GM18907 (cell line): ENCODE results near the gene UNC45A.
A peak's percentile ranks its signal among the peaks of the same experiment; 100 is the strongest.

Source experiments
- ATAC-seq: cut with Tn5 transposase; IDR thresholded peaks from one replicate; pipeline ENCODE4 v1.9.1; 2021; ENCODE audit warnings: mild to moderate bottlenecking, moderate library complexity; ENCODE audit not compliant: unreplicated experiment

UNC45A gene

DNA sequence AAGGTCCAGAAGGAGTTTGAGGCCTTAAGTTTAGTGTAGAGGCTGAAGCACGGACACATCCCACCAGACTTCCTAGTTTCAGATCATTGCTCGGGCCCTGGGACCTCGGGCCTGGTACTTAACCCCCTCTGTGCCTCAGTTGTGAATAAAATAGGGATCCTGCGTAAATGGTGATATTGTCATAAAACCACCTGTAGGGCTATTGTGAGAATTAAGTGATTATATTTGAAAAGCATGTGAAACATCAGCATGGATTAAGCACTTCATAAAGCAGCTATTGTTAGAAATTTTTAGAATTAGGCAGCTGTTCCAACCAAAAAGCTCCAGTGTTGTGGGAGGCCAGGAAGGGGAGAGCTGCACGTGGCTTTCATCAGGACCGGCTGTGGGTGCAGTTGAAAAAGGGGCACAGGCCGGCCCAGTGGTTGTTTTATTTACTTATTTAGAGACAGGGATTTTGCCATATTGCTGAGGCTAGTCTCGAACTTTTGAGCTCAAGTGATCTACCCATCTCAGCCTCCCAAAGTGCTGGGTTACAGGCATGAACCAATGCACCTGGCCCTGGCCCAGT lies 24.0 kb downstream of the UNC45A start:
- no peak for ATAC-seq

GRCh38 chr15:90959894-90960293 lies 24.8 kb downstream of the UNC45A start:
- ATAC-seq: no peak

DNA sequence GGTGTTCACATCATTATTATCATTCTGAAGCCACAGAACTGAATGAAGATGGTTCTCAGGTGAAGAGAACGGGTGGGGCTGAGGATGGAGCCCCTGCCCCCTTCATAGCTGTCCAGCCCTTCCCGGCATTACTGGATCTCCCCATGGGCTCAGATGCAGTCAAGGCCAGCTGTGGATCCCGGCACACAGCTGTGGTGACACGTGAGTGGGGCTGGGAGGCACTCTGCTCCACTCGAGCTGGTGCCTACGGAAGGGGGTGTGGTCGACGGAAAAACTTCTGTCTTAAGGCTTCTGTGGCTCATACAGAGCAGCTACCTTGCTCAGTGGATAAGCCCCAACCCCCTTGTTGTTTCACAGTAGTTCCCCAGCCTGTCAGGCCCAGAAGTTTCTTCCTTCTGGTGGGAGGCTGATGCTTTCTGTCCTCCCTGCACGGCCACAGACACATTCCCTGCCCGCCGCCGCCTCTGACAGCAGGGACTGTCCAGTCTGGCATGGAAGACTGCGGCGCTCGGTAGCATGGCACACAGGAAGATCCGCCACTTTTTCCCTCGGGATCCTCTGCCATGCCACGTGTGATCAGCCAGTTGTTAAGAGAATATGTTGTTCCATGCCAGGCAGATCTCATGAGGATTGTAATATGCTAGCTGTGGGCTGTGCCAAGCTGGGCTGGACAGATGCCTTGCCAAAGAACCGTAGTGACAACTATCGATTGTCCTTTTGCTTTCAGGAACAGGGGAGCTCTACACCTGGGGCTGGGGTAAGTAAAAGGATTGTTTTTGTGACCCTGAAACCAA lies 25.4 kb downstream of the UNC45A start:
- no peak for ATAC-seq

DNA sequence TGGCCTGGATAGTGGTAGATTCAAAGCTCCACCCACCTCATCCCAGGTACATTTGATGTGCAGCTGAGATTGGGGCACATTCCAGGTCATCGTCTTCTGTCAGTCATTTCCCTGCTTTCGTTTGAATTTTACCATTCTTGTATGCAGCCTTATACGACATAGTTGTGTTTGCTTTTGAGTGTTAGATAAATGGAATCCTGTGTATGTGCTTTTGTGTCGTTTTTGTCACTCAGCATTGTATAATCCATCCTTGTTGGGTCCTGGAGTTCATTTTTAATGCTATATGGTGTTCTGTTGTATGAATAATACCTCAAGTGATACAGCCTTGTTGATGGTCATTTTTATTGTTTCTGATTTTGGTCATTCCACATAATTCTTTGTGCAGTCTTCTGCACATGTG lies 26.9 kb downstream of the UNC45A start:
- ATAC-seq: no peak

DNA sequence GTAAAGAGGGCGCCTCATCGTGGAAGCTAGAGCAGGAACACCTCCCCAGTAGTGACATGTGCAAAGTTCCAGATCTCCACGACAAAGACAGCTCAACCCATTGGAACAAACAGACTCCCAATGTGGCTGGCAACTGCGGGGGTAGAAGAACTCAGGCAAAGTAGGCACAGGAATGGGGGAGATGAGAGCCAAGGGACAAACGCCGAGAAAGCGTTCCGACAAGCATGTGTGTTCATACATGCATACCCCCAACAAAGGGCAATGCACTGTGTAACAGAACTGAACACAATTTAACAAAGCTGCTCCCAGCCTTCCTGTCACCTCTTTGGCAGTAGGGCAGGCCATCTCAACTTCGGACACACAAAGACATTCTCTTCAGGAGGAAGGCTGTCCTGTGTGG lies 31.2 kb downstream of the UNC45A start:
- ATAC-seq: no peak

- no peak for ATAC-seq
These were observed 32.1 kb downstream of the UNC45A start for GRCh38 chr15:90967206-90967605.

GRCh38 chr15:90968434-90968833 lies 33.3 kb downstream of the UNC45A start:
- ATAC-seq: no peak

DNA sequence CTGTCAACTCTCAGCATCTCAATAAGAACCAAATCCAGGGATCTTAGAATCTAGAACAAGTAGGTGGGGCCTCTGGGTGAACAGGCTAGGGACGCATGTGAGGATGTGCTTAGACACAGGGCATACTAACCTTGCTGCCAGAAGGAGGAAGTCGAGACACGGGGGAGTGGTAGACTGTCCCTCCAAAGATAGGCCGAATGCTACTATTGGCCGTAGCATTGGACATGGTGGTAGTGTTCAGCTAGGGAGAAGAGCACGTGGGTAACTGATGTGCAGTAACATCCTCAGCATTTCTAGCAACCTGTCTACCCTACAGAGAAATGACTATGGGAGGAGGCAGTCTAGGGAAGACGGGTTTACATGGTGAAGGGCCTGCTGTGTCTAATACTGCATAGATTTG lies 35.2 kb downstream of the UNC45A start:
- ATAC-seq: no peak

GRCh38 chr15:90972133-90972532 lies 37.0 kb downstream of the UNC45A start:
- ATAC-seq: no peak

- no peak for ATAC-seq
These were observed 39.1 kb downstream of the UNC45A start for GRCh38 chr15:90974216-90974615.

DNA sequence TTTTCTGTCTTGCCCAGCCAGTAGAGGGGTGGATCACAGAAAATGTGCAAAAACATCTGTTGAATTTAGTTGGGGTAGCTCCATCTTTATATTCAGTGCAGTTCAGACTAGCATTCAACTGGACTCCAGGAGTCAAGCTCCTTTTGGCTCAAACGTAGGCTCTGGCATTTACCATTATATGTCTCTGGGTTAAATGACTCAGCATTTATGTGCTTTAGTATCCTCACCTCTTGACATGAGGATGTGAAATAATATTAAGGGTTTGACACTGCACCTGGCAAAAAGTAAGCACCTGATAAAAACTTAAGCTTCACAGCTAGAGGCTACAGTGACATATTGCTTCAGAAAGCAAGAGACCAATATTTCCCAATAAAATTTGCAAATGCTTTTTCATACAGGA lies 44.5 kb downstream of the UNC45A start:
- no peak for ATAC-seq

GRCh38 chr15:90981681-90982080 lies 46.6 kb downstream of the UNC45A start:
- ATAC-seq: peak; percentile 62

- ATAC-seq: peak; percentile 41
These were observed 47.0 kb downstream of the UNC45A start for GRCh38 chr15:90982135-90982534.

GRCh38 chr15:90986790-90987507 lies 51.9 kb downstream of the UNC45A start:
- ATAC-seq: no peak

- ATAC-seq: no peak
These were observed 52.6 kb downstream of the UNC45A start for GRCh38 chr15:90987561-90988141.

GRCh38 chr15:90988296-90988695 lies 53.2 kb downstream of the UNC45A start:
- ATAC-seq: no peak

DNA sequence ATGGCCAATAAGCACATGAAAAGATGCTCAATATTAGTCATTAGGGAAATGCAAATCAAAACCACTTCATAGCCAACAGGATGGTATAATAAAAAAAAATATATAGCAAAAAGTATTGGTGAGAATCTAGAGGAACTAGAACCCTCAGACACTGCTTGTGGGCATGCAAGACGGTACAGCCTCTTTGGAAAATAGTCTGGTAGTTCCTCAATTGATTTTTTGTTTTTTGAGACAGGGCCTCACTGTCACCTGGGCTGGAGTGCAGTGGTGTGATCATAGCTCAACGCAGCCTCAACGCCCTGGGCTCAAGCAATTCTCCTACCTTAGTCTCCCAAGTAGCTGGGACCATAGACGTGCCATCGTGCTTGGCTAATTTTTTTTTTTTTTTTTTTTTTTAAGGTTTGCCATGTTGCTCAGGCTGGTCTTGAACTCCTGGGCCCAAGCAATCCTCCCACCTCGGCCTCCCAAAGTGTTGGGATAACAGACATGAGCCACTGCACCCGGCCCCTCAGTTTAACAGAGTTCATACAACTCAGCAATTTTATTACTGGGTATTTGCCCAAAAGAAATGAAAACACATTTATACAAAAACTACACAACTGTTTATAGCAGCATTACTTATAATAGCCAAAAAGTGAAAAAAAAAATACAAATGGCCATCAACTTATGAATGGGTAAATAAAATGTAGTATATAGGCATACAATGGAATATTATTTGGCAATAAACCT lies 54.1 kb downstream of the UNC45A start:
- ATAC-seq: no peak

DNA sequence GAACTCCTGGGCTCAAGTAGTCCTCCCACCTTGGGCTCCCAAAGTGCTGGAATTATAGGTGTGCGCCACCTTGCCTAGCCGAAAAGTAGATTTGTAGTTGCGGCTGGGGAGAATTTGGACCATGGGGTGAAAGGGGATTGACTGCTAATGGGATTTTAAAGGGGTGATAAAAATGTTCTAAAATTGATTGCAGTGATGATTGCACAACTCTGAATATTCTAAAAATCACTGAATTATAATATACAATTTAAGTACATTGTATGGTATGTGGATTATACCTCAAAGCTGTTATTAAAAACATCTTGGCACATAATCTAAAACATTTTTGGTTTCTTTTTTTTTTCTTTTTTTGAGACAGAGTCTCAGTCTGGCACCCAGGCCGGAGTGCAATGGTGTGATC lies 55.4 kb downstream of the UNC45A start:
- ATAC-seq: no peak

DNA sequence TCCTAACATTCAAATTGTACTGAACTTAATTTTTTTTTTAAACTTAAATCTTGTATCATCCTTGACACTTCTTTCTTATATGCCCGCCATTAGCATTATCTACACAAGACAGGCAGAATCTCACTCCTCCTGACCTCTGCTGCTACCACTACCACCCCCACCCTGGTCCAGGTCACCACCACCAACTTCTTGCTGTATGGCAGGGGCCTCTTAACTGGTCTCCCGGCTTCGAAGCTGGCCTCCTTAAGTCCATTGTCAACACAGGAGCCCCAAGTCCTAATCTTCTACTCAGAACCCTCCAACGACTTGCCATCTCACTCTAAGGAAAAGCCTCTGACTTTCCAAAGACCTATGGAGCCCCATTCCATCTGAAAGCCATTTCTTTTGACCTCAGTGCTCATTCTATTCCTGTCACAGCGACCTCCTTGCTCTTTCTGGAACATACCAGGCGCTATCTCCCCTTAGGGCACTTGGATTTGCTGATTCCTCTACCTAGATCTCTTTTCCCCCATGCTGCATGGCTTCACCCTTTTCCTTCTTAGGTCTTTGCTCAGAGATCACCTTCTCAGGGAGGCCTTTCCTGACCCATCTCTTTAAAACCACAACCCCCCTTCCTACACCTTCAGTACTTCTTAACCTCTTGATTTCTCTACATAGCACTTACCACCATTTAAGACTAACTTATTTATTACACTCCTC lies 56.7 kb downstream of the UNC45A start:
- no peak for ATAC-seq

DNA sequence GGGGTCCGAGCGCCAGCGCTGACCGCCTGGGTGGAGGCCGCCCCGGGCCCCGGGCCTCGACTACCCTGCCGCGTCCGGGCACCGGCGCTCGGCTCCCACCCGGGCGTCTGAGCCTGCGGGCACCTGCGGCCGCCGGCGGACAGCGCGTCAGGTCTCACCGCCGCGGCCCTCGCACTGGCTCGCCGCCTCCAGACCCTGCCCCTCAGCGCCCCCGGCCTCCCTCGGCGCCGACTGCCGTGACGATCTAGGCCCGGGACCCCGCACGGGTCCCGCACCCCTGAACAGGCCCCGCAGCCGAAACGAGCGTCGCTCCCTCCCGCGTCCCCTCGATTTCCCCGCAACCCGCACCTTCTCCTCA lies 59.0 kb downstream of the UNC45A start:
- peak; percentile 24 for ATAC-seq
